Osteoblast (primary cell): Measurements from ENCODE around the gene SERPINB11. TPM values are rescaled to one million over a fixed set of nuclear protein-coding genes. Genes with fewer than 3 reads are reported as not detected.

Source experiments
- DNase-seq: peaks from one replicate; pipeline ENCODE4 v3.0.0; 2011; ENCODE audit warnings: low spot score, mixed read lengths; ENCODE audit not compliant: insufficient read length; ENCODE audit errors: missing footprints
- H2AFZ ChIP-seq: 2 replicates; pipeline ENCODE4 v1.6.0; 2011; ENCODE audit warnings: mild to moderate bottlenecking, low read length
- H3K27ac ChIP-seq: 2 replicates; pipeline ENCODE4 v1.5.1; 2011; ENCODE audit warnings: mild to moderate bottlenecking, low read depth, low read length, moderate library complexity
- H3K27me3 ChIP-seq: 2 replicates; pipeline ENCODE4 v1.6.0; 2012; ENCODE audit warnings: mild to moderate bottlenecking, control low read depth, inconsistent platforms, low read length, moderate library complexity; ENCODE audit not compliant: insufficient read depth
- H3K36me3 ChIP-seq: 2 replicates; pipeline ENCODE4 v1.5.1; 2011; ENCODE audit warnings: mild to moderate bottlenecking, low read length, control low read depth, moderate library complexity; ENCODE audit not compliant: insufficient read depth
- H3K4me1 ChIP-seq: 2 replicates; pipeline ENCODE4 v1.5.1; 2011; ENCODE audit warnings: mild to moderate bottlenecking, low read length, control low read depth, moderate library complexity; ENCODE audit not compliant: insufficient read depth
- H3K4me2 ChIP-seq: 2 replicates; pipeline ENCODE4 v1.6.0; 2011; ENCODE audit warnings: mild to moderate bottlenecking, low read length; ENCODE audit not compliant: insufficient read depth
- H3K4me3 ChIP-seq: fragments of 200-600 bp; sonication (generic); 3 replicates; pipeline ENCODE4 v1.5.1; 2012; ENCODE audit warnings: mild to moderate bottlenecking, low read length, inconsistent platforms; ENCODE audit not compliant: insufficient read depth
- H3K79me2 ChIP-seq: 2 replicates; pipeline ENCODE4 v1.6.0; 2012; ENCODE audit warnings: mild to moderate bottlenecking, low read length, control low read depth, inconsistent platforms; ENCODE audit not compliant: insufficient read depth
- H3K9me3 ChIP-seq: 2 replicates; pipeline ENCODE4 v1.5.1; 2011; ENCODE audit warnings: low read depth, low read length, control low read depth
- H4K20me1 ChIP-seq: 2 replicates; pipeline ENCODE4 v1.6.0; 2012; ENCODE audit warnings: mild to moderate bottlenecking, low read length, control low read depth; ENCODE audit not compliant: insufficient read depth
- CTCF ChIP-seq: IDR thresholded peaks from 2 replicates; pipeline ENCODE4 v1.5.1; 2011; ENCODE audit warnings: mild to moderate bottlenecking, low read depth, low read length, moderate library complexity; ENCODE audit errors: extremely low read depth
- total RNA-seq: library from RNA; depleted of rRNA; stranded (reverse); fragments of >200 nt; gene quantifications from 2 replicates; pipeline ENCODE4 v1.2.3, GENCODE V29; 2012

SERPINB11 gene
- total RNA-seq, 1 donor = not detected

- H3K27ac ChIP-seq = peak overlapping the region; percentile 63
Measured at GRCh38 chr18:63763831-63764600, 61.3 kb downstream of the SERPINB11 start.

GRCh38 chr18:63765837-63766236, 63.1 kb downstream of the SERPINB11 start:
- Histone ChIP-seq H3K4me3 (no peak overlapping the region), H2AFZ (no peak overlapping the region), H3K9me3 (no peaks in the 10 kb centered on the region)

More at GRCh38 chr18:63763831-63764600, 61.3 kb downstream of the SERPINB11 start:
- H3K4me2 ChIP-seq = peak overlapping the region; percentile 4
- H2AFZ ChIP-seq = no peak overlapping the region
- no peaks in the 10 kb centered on the region for H4K20me1 ChIP-seq
- no peak overlapping the region for H3K4me3 ChIP-seq
- peaks cover 26% of the 10 kb centered on the region for H3K4me1 ChIP-seq
- no peaks in the 10 kb centered on the region for H3K79me2 ChIP-seq
- no peak for DNase-seq
- no peak for TF ChIP-seq CTCF
- no peaks in the 10 kb centered on the region for H3K36me3 ChIP-seq
- H3K27me3 ChIP-seq = no peaks in the 10 kb centered on the region
- peaks cover 3% of the 10 kb centered on the region for H3K9me3 ChIP-seq

More at GRCh38 chr18:63765837-63766236, 63.1 kb downstream of the SERPINB11 start:
- no peak for DNase-seq
- peaks cover 26% of the 10 kb centered on the region for H3K4me1 ChIP-seq
- no peak overlapping the region for H3K4me2 ChIP-seq
- no peak overlapping the region for H3K27ac ChIP-seq
- H3K79me2 ChIP-seq = no peaks in the 10 kb centered on the region
- no peak for TF ChIP-seq CTCF
- H4K20me1 ChIP-seq = no peaks in the 10 kb centered on the region
- H3K36me3 ChIP-seq = no peaks in the 10 kb centered on the region
- no peaks in the 10 kb centered on the region for H3K27me3 ChIP-seq

Other genes with a start within 250 kb of the SERPINB11 start
- not detected in 2 replicates for gene SERPINB5, start 226.0 kb upstream of the SERPINB11 start, total RNA-seq
- not detected in 2 replicates for gene SERPINB12, start 160.6 kb upstream of the SERPINB11 start, total RNA-seq
- under 0.01 TPM in 1 of 2 replicates, not detected in the other for gene SERPINB13, start 115.6 kb upstream of the SERPINB11 start, total RNA-seq
- 0.29 TPM in 1 of 2 replicates, not detected in the other for gene SERPINB4, start 58.7 kb upstream of the SERPINB11 start, total RNA-seq
- gene SERPINB3, start 41.1 kb upstream of the SERPINB11 start, total RNA-seq = not detected in 2 replicates
- 0.36 and 0.88 TPM in 2 replicates for gene SERPINB7, start 72.5 kb downstream of the SERPINB11 start, total RNA-seq
- gene SERPINB2, start 184.7 kb downstream of the SERPINB11 start, total RNA-seq = 0.72 and 1.8 TPM in 2 replicates
- 0.29 TPM in 1 of 2 replicates, not detected in the other for gene SERPINB10, start 205.0 kb downstream of the SERPINB11 start, total RNA-seq
- gene HMSD, start 246.3 kb downstream of the SERPINB11 start, total RNA-seq = under 0.01 and 1.4 TPM in 2 replicates